GM21390 (cell line): ENCODE data around the gene STIM1.
A peak's percentile ranks its signal among the peaks of the same experiment; 100 is the strongest.

ENCODE experiments used
- ATAC-seq: cut with Tn5 transposase; IDR thresholded peaks from one replicate; pipeline ENCODE4 v1.9.1; 2021; ENCODE audit not compliant: unreplicated experiment

Gene STIM1

GRCh38 chr11:3909901-3910300 lies 54.4 kb downstream of the STIM1 start:
- no peak for ATAC-seq

DNA sequence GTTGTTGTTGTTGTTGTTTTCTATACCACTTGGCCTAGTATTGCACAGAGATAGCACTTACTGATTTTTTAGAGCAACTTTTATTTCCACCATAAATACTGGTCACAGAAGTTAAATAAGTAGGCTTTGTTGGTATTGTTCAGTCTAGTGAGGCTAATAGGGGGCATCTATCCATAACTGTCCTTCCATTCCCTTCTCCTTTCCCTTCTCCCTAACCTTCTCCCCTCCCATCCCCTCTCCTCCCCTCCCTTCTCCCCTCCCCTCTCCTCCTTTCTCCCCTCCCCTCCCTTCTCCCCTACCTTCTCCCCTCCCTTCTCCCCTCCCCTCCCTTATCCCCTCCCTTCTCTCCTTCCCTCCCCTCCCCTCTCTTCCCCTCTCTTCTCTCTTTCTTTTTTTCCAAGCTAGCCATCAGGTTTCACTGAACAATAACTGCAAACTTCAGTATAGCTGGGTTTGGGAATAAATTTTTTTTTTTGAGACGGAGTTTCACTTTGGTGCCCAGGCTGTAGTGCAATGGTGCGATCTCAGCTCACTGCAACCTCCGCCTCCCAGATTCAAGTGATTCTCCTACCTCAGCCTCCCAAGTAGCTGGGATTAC lies 56.5 kb downstream of the STIM1 start:
- ATAC-seq = no peak

DNA sequence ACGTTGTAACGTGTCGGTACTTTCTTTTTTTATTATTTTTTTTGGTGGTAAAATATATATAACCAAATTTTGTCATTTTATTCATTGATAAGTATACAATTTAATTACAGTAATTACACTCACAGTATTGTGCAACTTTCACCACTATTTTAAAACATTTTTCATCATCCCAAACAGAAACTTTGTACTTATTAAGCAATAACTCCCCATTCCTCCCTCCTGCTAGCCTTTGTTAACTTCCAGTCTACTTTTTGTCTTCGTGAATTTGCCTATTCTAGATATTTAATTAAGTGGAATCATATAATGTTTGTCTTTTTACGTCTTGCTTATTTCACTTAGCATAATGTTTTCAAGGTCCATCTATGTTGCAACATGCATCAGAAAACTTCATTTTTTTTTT lies 58.5 kb downstream of the STIM1 start:
- ATAC-seq = no peak

DNA sequence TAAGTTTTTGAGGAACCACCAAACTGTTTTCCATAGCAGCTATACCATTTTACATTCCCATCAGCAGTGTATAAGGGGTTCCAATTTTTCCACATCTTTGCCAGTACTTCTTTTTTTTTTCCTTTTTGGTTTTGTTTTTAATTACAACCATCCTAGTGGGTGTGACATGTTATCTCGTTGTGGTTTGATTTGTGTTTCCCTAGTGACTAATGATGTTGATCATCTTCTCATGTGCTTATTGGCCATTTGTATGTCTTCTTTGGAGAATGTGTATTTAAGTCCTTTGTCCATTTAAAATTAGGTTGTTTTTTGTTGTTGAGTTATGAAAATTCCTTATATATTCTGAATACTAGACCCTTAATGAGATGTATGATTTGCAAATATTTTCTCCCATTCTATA lies 59.3 kb downstream of the STIM1 start:
- ATAC-seq = no peak

GRCh38 chr11:3916962-3917361 lies 61.5 kb downstream of the STIM1 start:
- no peak for ATAC-seq

DNA sequence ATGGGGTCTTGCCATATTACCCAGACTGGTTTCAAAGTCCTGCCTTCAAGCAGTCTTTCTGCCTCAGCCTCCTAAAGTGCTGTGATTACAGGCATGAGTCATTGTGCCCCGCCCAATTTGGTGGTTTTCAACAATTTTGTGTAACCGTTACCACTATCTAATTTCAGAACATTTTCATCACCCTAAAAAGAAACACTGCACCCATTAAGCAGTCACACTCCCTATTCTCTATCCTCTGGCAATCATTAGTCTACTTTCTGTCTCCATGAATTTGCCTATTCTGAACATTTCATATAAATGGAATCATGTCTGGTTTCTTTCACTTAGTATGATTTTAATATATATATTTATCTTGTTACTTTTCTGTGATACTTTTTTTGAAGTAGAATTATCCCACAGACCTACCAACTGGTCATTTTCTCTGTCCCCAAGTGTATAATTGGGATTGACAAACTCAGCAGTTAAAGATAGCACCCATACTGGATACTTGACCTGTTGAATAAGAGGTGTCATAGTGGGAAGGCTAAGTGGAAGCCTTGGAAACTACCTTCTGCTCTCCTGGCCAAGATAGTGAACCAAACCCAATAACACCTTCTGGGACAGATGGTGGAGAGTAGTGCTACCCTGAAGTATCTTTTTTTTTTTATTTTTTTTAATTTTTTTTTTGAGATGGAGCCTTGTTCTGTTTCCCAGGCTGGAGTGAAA lies 64.8 kb downstream of the STIM1 start:
- peak; percentile 72 for ATAC-seq

DNA sequence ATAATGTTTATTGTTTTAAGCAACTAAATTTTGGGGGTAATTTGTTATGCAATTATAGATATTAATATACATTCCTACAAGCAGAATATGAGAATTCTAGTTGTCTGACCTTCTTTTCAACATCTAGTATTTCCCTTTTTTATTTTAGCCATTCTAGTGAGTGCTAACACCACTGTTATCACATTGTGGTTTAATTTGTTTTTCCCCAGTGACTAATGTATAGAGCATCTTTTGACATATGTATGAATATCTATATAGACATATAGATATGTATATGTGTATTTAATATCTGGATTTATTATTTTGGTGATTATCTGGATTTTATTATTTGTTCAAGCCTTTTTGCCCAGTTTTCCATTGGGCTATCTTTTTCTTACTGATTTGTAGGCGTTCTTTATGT lies 66.6 kb downstream of the STIM1 start:
- no peak for ATAC-seq

GRCh38 chr11:3925513-3925912 lies 70.0 kb downstream of the STIM1 start:
- ATAC-seq = no peak

DNA sequence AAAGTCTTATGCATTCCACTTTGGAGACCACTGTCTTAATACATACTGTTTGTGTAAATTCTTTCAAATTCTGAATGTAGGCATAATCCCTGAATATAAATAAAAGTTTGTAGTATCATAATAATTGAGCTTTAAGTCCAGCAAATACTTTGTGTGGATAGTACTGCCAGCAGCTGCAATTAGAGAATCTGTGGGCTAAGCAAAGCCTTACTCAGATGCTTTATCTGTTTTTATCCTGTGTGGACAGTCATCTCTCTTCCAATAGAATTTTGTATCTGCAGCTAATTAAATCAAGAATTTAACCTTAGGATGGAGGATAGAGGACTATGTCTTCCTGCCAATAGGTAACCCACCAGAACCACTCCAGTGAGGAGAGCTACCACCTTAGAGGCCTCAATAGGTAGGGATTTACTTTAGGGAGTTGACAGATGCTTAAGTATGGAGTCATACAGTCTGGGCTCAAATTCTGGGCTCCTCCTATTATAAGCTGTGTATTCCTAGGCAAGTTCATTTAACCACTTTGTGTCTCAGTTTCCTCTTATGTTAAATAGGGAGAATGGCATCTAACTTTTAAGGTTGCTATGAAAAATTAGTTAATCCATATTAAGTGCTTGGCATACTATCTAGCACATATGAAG lies 71.1 kb downstream of the STIM1 start:
- no peak for ATAC-seq

GRCh38 chr11:3927129-3927796 lies 71.8 kb downstream of the STIM1 start:
- ATAC-seq = peak; percentile 17

DNA sequence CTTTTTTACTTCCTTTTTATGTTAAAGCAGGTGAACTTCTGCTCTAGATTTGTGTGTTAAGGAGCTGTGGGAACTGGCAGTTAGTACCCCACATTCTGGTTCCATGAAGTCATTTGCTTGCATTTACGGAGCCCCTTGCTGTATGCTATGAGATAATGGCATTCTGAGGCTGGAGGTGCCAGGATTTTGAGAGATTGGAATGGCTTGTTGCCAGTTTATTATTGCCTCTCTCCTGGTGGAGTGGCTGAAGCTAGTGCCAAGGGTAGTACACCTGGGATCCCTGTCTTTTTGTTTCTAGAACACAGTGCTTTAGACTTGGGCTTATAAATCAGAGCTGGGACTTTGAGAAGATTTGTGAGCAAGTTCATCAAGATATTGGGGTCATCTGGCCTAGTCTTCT lies 73.8 kb downstream of the STIM1 start:
- ATAC-seq = no peak

DNA sequence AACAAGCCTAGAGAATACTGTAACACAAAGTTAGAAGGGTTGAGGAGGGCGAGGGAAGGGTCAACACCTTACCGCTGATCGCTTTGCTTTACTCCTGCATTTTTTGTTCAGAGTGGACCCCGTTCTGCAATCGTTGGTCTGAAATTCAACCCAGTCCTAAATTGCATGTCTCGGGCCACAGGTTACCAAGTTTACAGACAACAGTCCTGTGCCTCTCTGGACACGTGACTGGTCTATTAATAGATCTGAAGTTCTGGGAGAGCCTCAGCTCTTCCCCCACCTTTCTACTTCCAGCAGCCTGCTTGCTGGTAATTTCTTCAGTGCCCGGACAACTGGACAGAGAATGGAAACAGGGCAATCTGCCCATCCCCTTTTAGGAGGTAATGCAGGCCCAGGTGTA lies 74.2 kb downstream of the STIM1 start:
- no peak for ATAC-seq

DNA sequence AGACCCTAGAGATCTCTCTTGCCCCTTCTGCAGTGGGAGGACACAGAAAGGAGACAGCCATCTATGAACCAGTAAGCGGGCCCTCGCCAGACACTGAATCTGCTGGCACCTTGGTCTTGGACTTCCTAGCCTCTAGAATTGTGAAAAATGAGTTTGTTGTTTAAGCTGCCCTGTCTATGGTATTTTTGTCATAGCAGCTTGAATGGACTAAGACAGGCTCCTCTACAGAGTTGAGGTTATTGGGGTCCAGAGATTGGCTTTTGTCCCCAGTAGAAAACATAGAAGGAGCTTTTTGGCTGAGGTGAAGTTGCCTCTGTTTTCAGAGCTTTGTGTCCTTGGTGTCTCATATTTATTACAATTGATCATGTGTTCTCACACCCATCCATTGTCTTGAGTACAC lies 77.2 kb downstream of the STIM1 start:
- ATAC-seq = no peak

DNA sequence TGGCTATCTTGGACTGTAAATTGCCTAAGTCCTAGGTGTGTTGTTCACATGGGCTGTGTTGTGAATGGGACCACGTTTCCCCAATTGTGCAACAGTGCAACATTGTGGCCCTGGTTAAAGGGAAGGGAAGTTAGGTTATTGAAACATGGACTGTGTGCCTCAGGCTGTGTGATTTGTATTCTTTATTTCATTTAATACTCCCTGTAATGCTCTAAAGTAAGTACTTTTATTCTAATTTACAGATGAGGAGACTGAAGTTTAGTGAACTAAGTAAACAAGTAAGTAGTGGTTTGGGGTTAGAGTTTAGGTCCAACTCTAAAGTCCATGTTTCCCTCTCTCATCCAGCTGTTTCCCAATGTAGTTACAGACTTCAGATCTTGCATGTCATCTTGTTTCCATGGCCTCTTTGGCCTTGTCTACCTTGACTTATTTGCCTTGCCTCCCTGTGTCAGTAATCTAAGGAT lies 77.7 kb downstream of the STIM1 start:
- ATAC-seq = no peak

DNA sequence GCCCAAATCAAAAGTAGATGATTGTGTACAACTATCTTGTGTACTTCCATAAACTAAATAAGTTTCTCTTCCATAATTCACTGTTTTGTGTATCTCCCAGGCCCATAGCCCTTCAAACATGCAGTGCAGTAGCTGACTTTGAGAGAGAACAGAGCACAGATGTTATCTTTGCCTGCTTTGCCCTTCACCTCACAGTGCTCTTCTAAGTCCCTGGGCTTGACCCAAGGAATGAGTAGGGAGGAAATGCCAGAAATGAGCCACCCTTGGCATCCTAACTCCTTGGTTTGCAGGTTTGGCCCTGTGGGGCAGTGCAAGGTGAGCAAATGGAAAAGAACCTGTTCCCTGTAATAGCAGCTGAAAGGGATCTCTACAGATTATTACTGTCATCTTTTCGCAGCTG lies 79.2 kb downstream of the STIM1 start:
- no peak for ATAC-seq

- no peak for ATAC-seq
These were observed 81.1 kb downstream of the STIM1 start for GRCh38 chr11:3936517-3936916.

DNA sequence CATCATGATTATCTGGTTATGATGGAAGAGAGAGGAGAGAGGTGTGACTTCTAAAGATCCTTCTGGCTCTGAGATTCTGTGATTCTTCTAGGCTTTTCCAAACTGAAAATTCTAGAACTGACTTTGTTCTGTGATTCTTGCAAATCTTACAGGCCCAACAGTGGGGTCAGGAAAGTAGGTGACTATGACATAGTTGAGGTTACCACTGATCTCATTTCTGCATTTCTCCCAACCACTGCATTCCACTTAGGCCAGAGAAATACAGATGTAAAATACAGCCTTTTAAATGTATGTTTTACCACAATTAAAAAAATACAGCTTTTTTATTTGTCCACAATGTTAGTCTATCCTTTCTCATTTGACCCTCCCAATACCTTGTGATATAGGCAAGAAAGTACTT lies 83.7 kb downstream of the STIM1 start:
- no peak for ATAC-seq

DNA sequence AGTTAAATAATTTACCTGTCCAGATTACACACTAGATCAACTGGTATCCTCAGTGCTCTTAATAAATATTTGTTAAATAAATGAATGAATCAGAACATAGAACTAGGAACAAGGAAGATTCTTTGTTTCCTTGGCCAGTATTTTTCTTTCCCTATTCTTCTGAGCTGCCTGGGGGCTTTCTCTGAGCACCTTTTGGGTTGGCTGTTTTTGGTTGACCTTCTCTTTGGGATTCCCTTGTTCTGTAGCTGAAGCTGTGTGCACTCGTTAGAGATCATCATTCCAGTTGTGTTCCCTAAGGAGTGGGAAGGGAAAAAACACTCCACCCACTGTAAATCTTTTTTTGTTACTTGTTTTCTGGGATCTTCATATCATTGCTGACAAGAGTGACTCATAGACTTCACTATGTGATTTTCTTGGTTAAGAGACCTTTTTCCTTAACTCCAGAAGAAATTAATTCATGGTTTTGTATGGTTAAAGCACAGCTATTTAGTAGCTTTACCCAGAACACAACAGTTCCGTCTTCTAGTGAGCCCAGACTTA lies 84.3 kb downstream of the STIM1 start:
- no peak for ATAC-seq

GRCh38 chr11:3942160-3942955 lies 86.9 kb downstream of the STIM1 start:
- ATAC-seq = peak; percentile 40

GRCh38 chr11:3942956-3943497 lies 87.6 kb downstream of the STIM1 start:
- no peak for ATAC-seq

GRCh38 chr11:3944198-3944597 lies 88.7 kb downstream of the STIM1 start:
- no peak for ATAC-seq
